ENCODE data around the gene PER1. TPM values are rescaled to one million over a fixed set of nuclear protein-coding genes. Genes with fewer than 3 reads are reported as not detected.
A peak's percentile ranks its signal among the peaks of the same experiment; 100 is the strongest.

PER1 gene
- total and polyA plus RNA-seq, 2 of the 13 experiments (the other 11 are each of a cell fraction or from before 2014, with no cell fraction given), result 2.6 to 3.6 TPM

- TF ChIP-seq ZBED4 (CRISPR knock-in tag; IDR thresholded peaks at IDR 0.05; ENCODE audit: borderline replicate concordance), result no peak; the same call in 1 of the 2 replicates
- peak; percentile 63; the same call in 1 of the 2 replicates for TF ChIP-seq ZNF772 (CRISPR knock-in tag; IDR thresholded peaks at IDR 0.05)
- TF ChIP-seq, protein P1, sequence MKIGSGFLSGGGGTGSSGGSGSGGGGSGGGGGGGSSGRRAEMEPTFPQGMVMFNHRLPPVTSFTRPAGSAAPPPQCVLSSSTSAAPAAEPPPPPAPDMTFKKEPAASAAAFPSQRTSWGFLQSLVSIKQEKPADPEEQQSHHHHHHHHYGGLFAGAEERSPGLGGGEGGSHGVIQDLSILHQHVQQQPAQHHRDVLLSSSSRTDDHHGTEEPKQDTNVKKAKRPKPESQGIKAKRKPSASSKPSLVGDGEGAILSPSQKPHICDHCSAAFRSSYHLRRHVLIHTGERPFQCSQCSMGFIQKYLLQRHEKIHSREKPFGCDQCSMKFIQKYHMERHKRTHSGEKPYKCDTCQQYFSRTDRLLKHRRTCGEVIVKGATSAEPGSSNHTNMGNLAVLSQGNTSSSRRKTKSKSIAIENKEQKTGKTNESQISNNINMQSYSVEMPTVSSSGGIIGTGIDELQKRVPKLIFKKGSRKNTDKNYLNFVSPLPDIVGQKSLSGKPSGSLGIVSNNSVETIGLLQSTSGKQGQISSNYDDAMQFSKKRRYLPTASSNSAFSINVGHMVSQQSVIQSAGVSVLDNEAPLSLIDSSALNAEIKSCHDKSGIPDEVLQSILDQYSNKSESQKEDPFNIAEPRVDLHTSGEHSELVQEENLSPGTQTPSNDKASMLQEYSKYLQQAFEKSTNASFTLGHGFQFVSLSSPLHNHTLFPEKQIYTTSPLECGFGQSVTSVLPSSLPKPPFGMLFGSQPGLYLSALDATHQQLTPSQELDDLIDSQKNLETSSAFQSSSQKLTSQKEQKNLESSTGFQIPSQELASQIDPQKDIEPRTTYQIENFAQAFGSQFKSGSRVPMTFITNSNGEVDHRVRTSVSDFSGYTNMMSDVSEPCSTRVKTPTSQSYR (CRISPR knock-in tag; IDR thresholded peaks at IDR 0.05; ENCODE audit: borderline replicate concordance), result no peak
- TF ChIP-seq NFYC (CRISPR knock-in tag; IDR thresholded peaks at IDR 0.05), result no peak
- no peak for TF ChIP-seq TERF1 (CRISPR knock-in tag; IDR thresholded peaks at IDR 0.05)
- TF ChIP-seq IRX3 (CRISPR knock-in tag; IDR thresholded peaks at IDR 0.05; ENCODE audit: borderline replicate concordance, low read depth), result no peak
- peak; percentile 57; the same call in 1 of the 2 replicates for TF ChIP-seq ARID2 (CRISPR knock-in tag; IDR thresholded peaks at IDR 0.05; ENCODE audit: borderline replicate concordance)
- TF ChIP-seq MAFG (CRISPR knock-in tag; IDR thresholded peaks at IDR 0.05), result no peak
- TF ChIP-seq ZNF839 (CRISPR knock-in tag; IDR thresholded peaks at IDR 0.05; ENCODE audit: borderline replicate concordance), result no peak
- no peak for TF ChIP-seq HMG20B (CRISPR knock-in tag; conservative IDR thresholded peaks at IDR 0.05)
- TF ChIP-seq SP1 (IDR thresholded peaks at IDR 0.05), result no peak
- TF ChIP-seq SP1 (CRISPR knock-in tag; IDR thresholded peaks at IDR 0.05), result no peak
- TF ChIP-seq ZNF20 (CRISPR knock-in tag; IDR thresholded peaks at IDR 0.05), result no peak
- TF ChIP-seq ZNF232 (CRISPR knock-in tag; IDR thresholded peaks at IDR 0.05; ENCODE audit: borderline replicate concordance), result no peak
- no peak for TF ChIP-seq ZNF3 (CRISPR knock-in tag; IDR thresholded peaks at IDR 0.05)
- no peak for TF ChIP-seq CBX1 (IDR thresholded peaks at IDR 0.05; ENCODE audit: low read depth)
- no peak for TF ChIP-seq SYNCRIP (IDR thresholded peaks at IDR 0.05; ENCODE audit: insufficient read depth, low read depth, low read length)
- no peak for TF ChIP-seq ZNF383 (CRISPR knock-in tag; IDR thresholded peaks at IDR 0.05; ENCODE audit: borderline replicate concordance)
- TF ChIP-seq KLF9 (CRISPR knock-in tag; IDR thresholded peaks at IDR 0.05; ENCODE audit: low read depth), result no peak
- TF ChIP-seq RFXAP (CRISPR knock-in tag; IDR thresholded peaks at IDR 0.05; ENCODE audit: borderline replicate concordance), result no peak
- TF ChIP-seq TBX2 (CRISPR knock-in tag; IDR thresholded peaks at IDR 0.05; ENCODE audit: borderline replicate concordance), result peak; percentile 66
- TF ChIP-seq PAF1 (CRISPR knock-in tag; IDR thresholded peaks at IDR 0.05), result no peak
- TF ChIP-seq FOXK1 (CRISPR knock-in tag; IDR thresholded peaks at IDR 0.05; ENCODE audit: borderline replicate concordance, low read depth), result no peak
- TF ChIP-seq ELF4 (CRISPR knock-in tag; IDR thresholded peaks at IDR 0.05; ENCODE audit: borderline replicate concordance), result no peak
- TF ChIP-seq ZNF788 (CRISPR knock-in tag; IDR thresholded peaks at IDR 0.05; ENCODE audit: borderline replicate concordance), result no peak; the same call in 1 of the 2 replicates
- peak; percentile 98 for TF ChIP-seq GZF1 (CRISPR knock-in tag; IDR thresholded peaks at IDR 0.05)
Observed at GRCh38 chr17:8186446-8186786, 34.2 kb upstream of the PER1 start (continued).

Data from HepG2 (cell line).